Stimulated activated naive B cell treated with anti-CD40 and anti-IgM and Interleukin-4, amounts not matched to agents 10 μg/mL and 1 μg/mL and 100 μg/mL, for 72 hours (primary cell): ENCODE results near the gene DPPA5.

Source experiments
- ATAC-seq, 2 donors: fragments of 150-1000 bp; cut with Tn5 transposase; replicated peaks; 2 replicates each; pipeline ENCODE4 v1.10.0; 2021; ENCODE audit warnings: moderate library complexity in 1 of 2
- DNase-seq: peaks from one replicate; pipeline ENCODE4 v3.0.0; 2021
- H3K27ac Mint-ChIP-seq: one replicate; pipeline ENCODE4 v1.8.0; 2022; ENCODE audit warnings: mild to moderate bottlenecking, mixed read lengths
- H3K27me3 Mint-ChIP-seq, 2 donors: one replicate each; pipeline ENCODE4 v1.8.0; 2022; ENCODE audit warnings: mixed read lengths in 2 of 2
- H3K36me3 Mint-ChIP-seq, 2 donors: one replicate each; pipeline ENCODE4 v1.8.0; 2022; ENCODE audit warnings: mixed read lengths in 2 of 2, mild to moderate bottlenecking in 1 of 2
- H3K4me1 Mint-ChIP-seq, 2 donors: one replicate each; pipeline ENCODE4 v1.8.0; 2022; ENCODE audit warnings: mixed read lengths in 2 of 2, mild to moderate bottlenecking in 1 of 2
- H3K4me3 Mint-ChIP-seq, 2 donors: one replicate each; pipeline ENCODE4 v1.8.0; 2022; ENCODE audit warnings: mild to moderate bottlenecking in 2 of 2, mixed read lengths in 2 of 2, moderate library complexity in 1 of 2
- H3K9me3 Mint-ChIP-seq, 2 donors: one replicate each; pipeline ENCODE4 v1.8.0; 2022; ENCODE audit warnings: mixed read lengths in 2 of 2, mild to moderate bottlenecking in 1 of 2

Gene DPPA5

GRCh38 chr6:73375216-73375615, 21.1 kb upstream of the DPPA5 start:
- DNase-seq (no peak), ATAC-seq (no peak)
- H3K4me1 Mint-ChIP-seq = peaks cover 0 to 4% of the 10 kb centered on the region in 2 donors
- no peaks in the 10 kb centered on the region for H3K27me3 Mint-ChIP-seq
- no peak overlapping the region for H3K4me3 Mint-ChIP-seq
- peaks cover 0 to 9% of the 10 kb centered on the region in 2 donors for H3K36me3 Mint-ChIP-seq
- H3K27ac Mint-ChIP-seq = no peak overlapping the region
- H3K9me3 Mint-ChIP-seq = peaks cover 4 to 9% of the 10 kb centered on the region in 2 donors

- no peak overlapping the region for H3K4me3 Mint-ChIP-seq
- peaks cover 0 to 4% of the 10 kb centered on the region in 2 donors for H3K4me1 Mint-ChIP-seq
- ATAC-seq = no peak
- no peaks in the 10 kb centered on the region for H3K27me3 Mint-ChIP-seq
- H3K36me3 Mint-ChIP-seq = peaks cover 0 to 9% of the 10 kb centered on the region in 2 donors
- peak overlapping the region; percentile 37 for H3K27ac Mint-ChIP-seq
- peaks cover 4 to 9% of the 10 kb centered on the region in 2 donors for H3K9me3 Mint-ChIP-seq
- no peak for DNase-seq
Measured at GRCh38 chr6:73372516-73372915, 18.4 kb upstream of the DPPA5 start.

- no peak overlapping the region for H3K27ac Mint-ChIP-seq
- no peak for DNase-seq
- no peak for ATAC-seq
- H3K27me3 Mint-ChIP-seq = no peaks in the 10 kb centered on the region
- peaks cover 0 to 2% of the 10 kb centered on the region in 2 donors for H3K4me1 Mint-ChIP-seq
- H3K9me3 Mint-ChIP-seq = peaks cover 4 to 9% of the 10 kb centered on the region in 2 donors
- H3K36me3 Mint-ChIP-seq = peaks cover 0 to 9% of the 10 kb centered on the region in 2 donors
- no peak overlapping the region for H3K4me3 Mint-ChIP-seq
Measured at GRCh38 chr6:73371984-73372383, 17.9 kb upstream of the DPPA5 start.

GRCh38 chr6:73369563-73369962, 15.5 kb upstream of the DPPA5 start, which contains the start of gene OOEP:
TSS of gene OOEP (minus strand) at chr6:73369897. CDS start at chr6:73369792, 105 bp downstream.
- peaks cover 0 to 3% of the 10 kb centered on the region in 2 donors for H3K27me3 Mint-ChIP-seq
- no peak within 1 kb of the TSS for H3K4me3 Mint-ChIP-seq
- peaks cover 0 to 9% of the 10 kb centered on the region in 2 donors for H3K36me3 Mint-ChIP-seq
- no peak within 1 kb of the TSS for H3K27ac Mint-ChIP-seq
- no peaks in the 10 kb centered on the region for H3K4me1 Mint-ChIP-seq
- H3K9me3 Mint-ChIP-seq = peaks cover 4 to 9% of the 10 kb centered on the region in 2 donors
- ATAC-seq = no peak
- DNase-seq = no peak

- H3K36me3 Mint-ChIP-seq = peaks cover 0 to 9% of the 10 kb centered on the region in 2 donors
- H3K4me1 Mint-ChIP-seq = no peaks in the 10 kb centered on the region
- H3K27me3 Mint-ChIP-seq = peaks cover 0 to 3% of the 10 kb centered on the region in 2 donors
- no peak overlapping the region for H3K4me3 Mint-ChIP-seq
- DNase-seq = no peak
- no peak for ATAC-seq
- H3K27ac Mint-ChIP-seq = no peak overlapping the region
- peaks cover 4 to 9% of the 10 kb centered on the region in 2 donors for H3K9me3 Mint-ChIP-seq
Measured at GRCh38 chr6:73369157-73369556, 15.1 kb upstream of the DPPA5 start.

GRCh38 chr6:73368675-73369074, 14.6 kb upstream of the DPPA5 start:
- H3K4me3 Mint-ChIP-seq = no peak overlapping the region
- H3K36me3 Mint-ChIP-seq = peaks cover 0 to 9% of the 10 kb centered on the region in 2 donors
- DNase-seq = no peak
- peaks cover 4 to 9% of the 10 kb centered on the region in 2 donors for H3K9me3 Mint-ChIP-seq
- no peak for ATAC-seq
- H3K4me1 Mint-ChIP-seq = no peaks in the 10 kb centered on the region
- H3K27me3 Mint-ChIP-seq = peaks cover 0 to 3% of the 10 kb centered on the region in 2 donors
- no peak overlapping the region for H3K27ac Mint-ChIP-seq

- H3K9me3 Mint-ChIP-seq = peaks cover 4 to 7% of the 10 kb centered on the region in 2 donors
- H3K36me3 Mint-ChIP-seq = peaks cover 0 to 5% of the 10 kb centered on the region in 2 donors
- DNase-seq = no peak
- no peaks in the 10 kb centered on the region for H3K4me1 Mint-ChIP-seq
- H3K27me3 Mint-ChIP-seq = peaks cover 0 to 3% of the 10 kb centered on the region in 2 donors
- ATAC-seq = no peak
- no peak overlapping the region for H3K27ac Mint-ChIP-seq
- no peak overlapping the region for H3K4me3 Mint-ChIP-seq
Measured at GRCh38 chr6:73367761-73368355, 13.8 kb upstream of the DPPA5 start.

- Mint-ChIP-seq H3K27ac (no peak overlapping the region), H3K27me3 (peaks cover 5 to 6% of the 10 kb centered on the region in 2 donors), H3K9me3 (no peaks in the 10 kb centered on the region), H3K4me3 (no peak overlapping the region), H3K4me1 (no peaks in the 10 kb centered on the region), H3K36me3 (no peaks in the 10 kb centered on the region)
- DNase-seq = no peak
- ATAC-seq = no peak
Measured at GRCh38 chr6:73364549-73364948, 10.5 kb upstream of the DPPA5 start.

- ATAC-seq = no peak
- H3K9me3 Mint-ChIP-seq = no peaks in the 10 kb centered on the region
Measured at GRCh38 chr6:73364121-73364520, 10.0 kb upstream of the DPPA5 start.

GRCh38 chr6:73363537-73363875, 9.4 kb upstream of the DPPA5 start:
- Mint-ChIP-seq H3K36me3 (no peaks in the 10 kb centered on the region), H3K9me3 (no peaks in the 10 kb centered on the region), H3K27ac (no peak overlapping the region), H3K27me3 (peaks cover 6 to 7% of the 10 kb centered on the region in 2 donors), H3K4me1 (no peaks in the 10 kb centered on the region), H3K4me3 (no peak overlapping the region)
- ATAC-seq (no peak), DNase-seq (no peak)

More at GRCh38 chr6:73364121-73364520, 10.0 kb upstream of the DPPA5 start:
- Mint-ChIP-seq H3K4me1 (no peaks in the 10 kb centered on the region), H3K36me3 (no peaks in the 10 kb centered on the region), H3K27ac (no peak overlapping the region), H3K4me3 (no peak overlapping the region), H3K27me3 (peaks cover 6 to 7% of the 10 kb centered on the region in 2 donors)
- no peak for DNase-seq

- Mint-ChIP-seq H3K36me3 (no peaks in the 10 kb centered on the region), H3K27ac (no peak overlapping the region), H3K27me3 (peaks cover 7 to 9% of the 10 kb centered on the region in 2 donors), H3K4me3 (no peak overlapping the region), H3K4me1 (no peaks in the 10 kb centered on the region), H3K9me3 (no peaks in the 10 kb centered on the region)
- ATAC-seq (no peak), DNase-seq (no peak)
Measured at GRCh38 chr6:73362869-73363536, 8.9 kb upstream of the DPPA5 start.

GRCh38 chr6:73362358-73362757, 8.3 kb upstream of the DPPA5 start, which contains the start of gene KHDC3L:
TSS of gene KHDC3L (plus strand) at chr6:73362658. CDS start at chr6:73362730, 72 bp downstream.
- Mint-ChIP-seq H3K4me3 (no peak within 1 kb of the TSS), H3K27me3 (peaks cover 11 to 14% of the 10 kb centered on the region in 2 donors), H3K36me3 (no peaks in the 10 kb centered on the region), H3K27ac (no peak within 1 kb of the TSS), H3K4me1 (no peaks in the 10 kb centered on the region), H3K9me3 (no peaks in the 10 kb centered on the region)
- DNase-seq (no peak), ATAC-seq (no peak)

- H3K27ac Mint-ChIP-seq = no peak overlapping the region
- H3K36me3 Mint-ChIP-seq = no peaks in the 10 kb centered on the region
- no peak overlapping the region for H3K4me3 Mint-ChIP-seq
- H3K9me3 Mint-ChIP-seq = no peaks in the 10 kb centered on the region
- H3K4me1 Mint-ChIP-seq = no peaks in the 10 kb centered on the region
- H3K27me3 Mint-ChIP-seq = peaks cover 33 to 49% of the 10 kb centered on the region in 2 donors
- ATAC-seq (no peak), DNase-seq (no peak)
Measured at GRCh38 chr6:73349311-73349710, 4.8 kb downstream of the DPPA5 start.

- no peak overlapping the region for H3K4me3 Mint-ChIP-seq
- no peaks in the 10 kb centered on the region for H3K36me3 Mint-ChIP-seq
- H3K9me3 Mint-ChIP-seq = no peaks in the 10 kb centered on the region
- H3K27me3 Mint-ChIP-seq = peaks cover 33 to 48% of the 10 kb centered on the region in 2 donors
- no peak overlapping the region for H3K27ac Mint-ChIP-seq
- DNase-seq (no peak), ATAC-seq (no peak)
- H3K4me1 Mint-ChIP-seq = no peaks in the 10 kb centered on the region
Measured at GRCh38 chr6:73348550-73349204, 5.4 kb downstream of the DPPA5 start.
